ENCODE measurements around the gene EPM2AIP1.
"Not testable (repeated sequence)": the region's sequence is repeated elsewhere in the genome, so short reads cannot be mapped to it uniquely, and the experiment has no call there.

EPM2AIP1 gene

DNA sequence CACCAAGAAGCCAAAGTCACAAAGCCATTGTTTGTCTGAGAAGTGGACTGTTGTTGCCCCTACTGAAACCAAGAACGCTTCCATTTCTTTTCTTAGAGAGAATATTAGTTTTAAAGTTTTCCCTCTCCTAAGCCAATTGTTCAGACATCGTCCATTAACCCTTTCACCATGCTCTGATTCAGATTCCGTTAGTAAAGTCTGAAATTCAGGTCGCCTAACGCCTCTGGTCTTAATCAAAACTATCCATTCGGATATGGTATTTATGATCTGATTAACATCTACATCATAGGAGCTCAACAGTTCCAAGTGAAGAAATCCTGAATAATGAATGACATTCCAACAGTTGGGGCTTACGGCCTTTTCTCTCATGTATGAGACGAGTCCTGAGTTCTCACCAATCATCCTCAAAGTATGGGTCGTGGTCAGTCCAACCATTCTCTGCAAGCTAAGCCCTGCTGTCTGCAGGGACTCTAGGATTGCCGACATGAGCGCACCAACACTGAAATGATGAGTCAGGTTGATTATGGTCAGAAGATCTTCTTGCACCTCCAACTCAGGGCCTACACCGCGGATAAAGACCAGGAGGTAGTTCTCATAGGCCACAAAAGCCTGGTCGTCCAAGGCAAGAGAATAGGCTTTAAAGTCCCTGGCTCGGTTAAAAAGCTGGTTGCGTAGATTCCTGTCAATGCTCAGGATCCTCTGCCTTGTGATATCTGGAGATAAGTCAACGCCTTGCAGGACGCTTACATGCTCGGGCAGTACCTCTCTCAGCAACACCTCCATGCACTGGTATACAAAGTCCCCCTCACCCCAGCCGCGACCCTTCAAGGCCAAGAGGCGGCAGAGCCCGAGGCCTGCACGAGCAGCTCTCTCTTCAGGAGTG is 767 bp downstream of the EPM2AIP1 start:
- DNase-seq = no peak

DNA sequence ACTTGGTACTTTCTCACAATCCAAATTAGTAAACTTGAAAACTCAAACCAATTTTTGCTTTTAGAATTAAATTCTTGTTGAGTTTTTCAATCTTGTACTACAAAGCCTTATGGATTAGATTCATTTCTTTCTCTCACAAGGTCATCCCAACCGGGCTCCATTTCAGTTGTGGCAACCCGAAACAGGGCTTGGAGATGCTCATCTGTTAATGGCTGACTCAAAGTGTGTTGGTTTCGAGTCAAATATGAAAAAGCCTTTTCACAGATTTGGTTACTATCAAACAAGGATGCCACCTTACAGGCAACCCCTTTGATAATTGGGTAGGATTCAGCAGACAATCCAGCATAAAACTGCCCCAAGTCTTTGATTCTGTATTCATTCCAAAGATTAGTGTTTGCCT is 1.8 kb downstream of the EPM2AIP1 start:
- DNase-seq = no peak

DNA sequence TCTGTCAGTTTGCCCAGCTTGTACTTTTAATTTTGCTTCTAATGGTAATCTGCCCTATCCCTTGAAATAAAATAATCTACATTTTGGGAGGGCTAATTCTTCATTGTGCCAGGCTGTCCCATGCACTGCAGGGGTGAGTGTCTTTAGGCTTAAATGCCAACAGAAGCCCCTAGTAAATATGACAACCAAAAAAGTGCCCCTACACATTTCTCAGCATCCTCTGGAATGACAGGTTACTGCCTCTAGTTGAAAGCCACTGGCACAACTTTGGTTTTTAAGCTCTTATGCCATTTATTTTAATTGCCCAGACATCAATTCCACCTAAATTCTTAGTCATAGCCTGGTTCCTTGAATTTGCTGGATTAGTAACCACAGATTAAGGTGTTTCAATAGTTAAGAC is 3.4 kb downstream of the EPM2AIP1 start:
- no peak for DNase-seq

DNA sequence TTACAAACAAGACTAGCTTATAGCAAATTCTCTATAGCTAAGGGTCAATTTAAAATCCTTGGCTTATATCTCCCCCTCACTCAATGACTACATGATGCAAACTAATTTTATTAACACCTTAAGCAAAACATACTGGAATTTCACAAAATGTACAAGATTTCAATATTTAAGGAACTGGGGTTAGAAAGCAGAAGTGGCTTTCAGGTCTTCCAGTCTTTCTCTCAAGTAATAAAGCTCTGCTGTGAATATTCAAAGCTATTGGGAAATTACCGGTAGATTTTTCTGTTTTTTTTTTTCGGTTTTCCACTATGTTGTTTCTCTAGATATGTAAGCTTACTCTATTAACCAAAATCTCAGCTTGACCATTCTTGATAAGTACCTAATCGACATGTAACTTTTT is 3.9 kb downstream of the EPM2AIP1 start:
- DNase-seq = no peak

DNA sequence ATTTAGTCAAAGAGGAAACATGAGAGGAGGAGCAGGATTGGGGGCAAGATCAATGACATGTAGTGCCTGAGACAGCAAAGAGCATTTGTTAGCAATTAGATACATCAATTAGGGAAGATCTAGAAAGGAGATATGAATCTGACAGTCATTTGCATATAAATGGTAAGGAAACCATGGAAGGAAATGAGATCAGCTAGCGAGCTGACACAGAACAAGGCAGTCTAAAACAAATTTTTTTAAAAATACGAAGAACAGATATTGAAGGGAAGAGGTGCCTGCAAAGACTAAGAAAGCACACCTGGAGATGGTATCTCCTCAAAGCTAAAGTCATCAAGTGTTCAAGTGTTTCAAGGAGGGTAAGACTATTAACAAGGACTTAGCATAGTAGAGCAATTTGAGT is 4.6 kb downstream of the EPM2AIP1 start:
- DNase-seq = peak; percentile 4

DNA sequence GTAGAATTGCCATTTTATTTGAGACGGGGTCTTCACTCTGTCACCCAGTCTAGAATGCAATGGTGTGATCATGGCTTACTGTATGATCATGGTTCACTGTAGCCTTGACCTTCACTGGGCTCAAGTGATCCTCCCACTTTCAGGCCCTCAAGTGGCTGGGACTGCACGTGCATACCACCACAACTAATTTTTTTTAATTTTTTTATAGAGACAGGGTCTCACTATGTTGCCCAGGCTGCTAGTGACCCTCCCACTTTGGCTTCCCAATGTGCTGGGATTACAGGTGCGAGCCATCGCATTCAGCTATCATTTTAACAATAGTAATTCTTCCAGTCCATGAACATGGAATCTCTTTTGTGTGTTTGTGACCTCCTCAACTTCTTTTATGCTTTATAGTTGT is 11.9 kb downstream of the EPM2AIP1 start:
- DNase-seq = no peak

DNA sequence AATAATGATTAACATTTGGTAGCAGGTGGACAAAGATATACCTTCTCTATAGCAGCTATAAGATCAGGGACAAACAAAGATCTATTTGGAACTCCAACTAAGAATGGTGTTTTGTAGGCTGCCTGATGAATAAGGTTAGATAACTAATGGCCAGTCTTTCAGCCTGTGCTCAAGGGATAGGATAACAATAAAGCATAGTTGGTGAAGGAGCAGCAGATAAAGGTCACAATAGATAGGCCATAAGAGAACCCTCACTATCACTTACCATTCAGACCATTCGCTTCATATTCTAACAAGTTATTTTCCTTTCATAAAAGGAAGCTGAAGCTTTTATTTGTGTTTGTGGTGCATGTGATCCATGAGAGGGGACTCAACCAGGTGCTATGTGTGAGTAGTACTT is 19.8 kb downstream of the EPM2AIP1 start:
- no peak for DNase-seq

DNA sequence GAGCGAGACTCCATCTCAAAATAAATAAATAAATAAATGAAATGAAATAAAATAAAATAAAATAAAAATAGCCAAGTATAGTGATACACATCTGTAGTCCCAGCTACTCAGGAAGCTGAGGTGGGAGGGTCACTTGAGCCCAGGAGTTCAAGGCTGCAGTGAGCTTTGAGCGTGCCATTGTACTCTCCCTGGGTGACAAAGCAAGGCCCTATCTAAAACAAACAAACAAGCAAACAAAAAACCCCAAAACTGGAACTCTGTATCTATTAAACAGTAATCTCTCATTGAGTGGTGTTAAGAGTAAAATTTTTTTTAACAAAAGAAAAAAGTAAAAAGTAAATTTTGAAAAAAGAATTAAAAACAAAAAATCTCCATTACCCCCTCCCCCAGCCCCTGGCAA is 20.8 kb downstream of the EPM2AIP1 start:
- DNase-seq = no peak

DNA sequence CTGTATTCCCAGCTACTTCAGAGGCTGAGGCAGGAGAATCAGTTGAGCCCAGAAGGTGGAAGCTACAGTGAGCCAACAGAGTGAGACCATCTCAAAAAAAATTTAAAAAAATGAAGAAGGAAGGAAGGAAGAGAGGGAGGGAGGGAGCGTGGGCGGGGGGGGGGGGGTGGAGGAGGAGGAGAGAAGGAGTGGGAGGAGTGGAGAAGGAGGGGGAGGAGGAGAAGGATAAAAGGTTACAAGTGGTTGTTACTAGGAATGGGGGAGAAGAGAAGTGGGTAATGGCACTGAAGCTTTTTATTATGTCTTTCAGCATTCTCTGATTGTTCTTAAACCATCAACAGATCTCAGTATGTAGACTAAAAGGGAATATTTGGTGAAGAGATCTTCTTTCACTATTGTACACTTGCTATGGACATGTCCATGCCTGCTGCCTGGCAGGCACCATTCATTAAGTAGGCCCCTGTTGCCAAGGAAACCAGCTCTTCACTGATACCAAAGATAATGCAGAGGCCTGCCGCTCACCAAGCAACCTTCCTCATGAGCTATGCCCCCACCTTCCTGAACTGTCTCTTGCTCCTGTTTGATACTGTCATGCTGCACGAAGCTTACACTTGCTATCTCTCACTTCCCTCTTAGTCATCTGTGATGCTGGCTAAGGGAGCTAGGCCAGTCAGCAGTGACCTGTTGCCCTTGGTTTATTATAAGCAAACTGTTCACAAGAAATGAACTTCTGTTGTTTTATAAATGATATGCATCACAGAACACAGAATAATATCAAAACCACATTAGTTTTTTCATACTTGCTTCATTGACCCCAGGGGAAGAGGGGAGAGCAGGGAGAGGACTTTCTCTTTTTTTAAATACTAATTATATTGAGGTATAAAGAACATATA is 23.1 kb downstream of the EPM2AIP1 start:
- DNase-seq = peak; percentile 51

DNA sequence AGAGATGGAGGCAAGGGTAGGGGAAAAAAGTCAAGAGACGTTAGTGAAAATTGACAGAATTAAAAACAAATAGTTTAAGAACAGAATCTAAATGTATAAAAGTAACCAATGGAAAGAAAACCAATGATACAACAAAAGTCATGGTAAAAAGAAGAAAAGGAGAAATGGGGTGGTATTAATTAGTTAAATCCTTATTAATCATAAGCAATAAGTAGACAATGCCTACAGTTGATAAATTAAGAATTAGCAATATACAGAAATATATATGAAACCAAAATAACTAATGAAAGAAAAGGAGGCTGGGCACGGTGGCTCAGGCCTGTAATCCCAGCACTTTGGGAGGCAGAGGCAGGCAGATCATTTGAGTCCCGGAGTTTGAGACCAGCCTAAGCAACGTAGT is 23.8 kb downstream of the EPM2AIP1 start:
- no peak for DNase-seq

DNA sequence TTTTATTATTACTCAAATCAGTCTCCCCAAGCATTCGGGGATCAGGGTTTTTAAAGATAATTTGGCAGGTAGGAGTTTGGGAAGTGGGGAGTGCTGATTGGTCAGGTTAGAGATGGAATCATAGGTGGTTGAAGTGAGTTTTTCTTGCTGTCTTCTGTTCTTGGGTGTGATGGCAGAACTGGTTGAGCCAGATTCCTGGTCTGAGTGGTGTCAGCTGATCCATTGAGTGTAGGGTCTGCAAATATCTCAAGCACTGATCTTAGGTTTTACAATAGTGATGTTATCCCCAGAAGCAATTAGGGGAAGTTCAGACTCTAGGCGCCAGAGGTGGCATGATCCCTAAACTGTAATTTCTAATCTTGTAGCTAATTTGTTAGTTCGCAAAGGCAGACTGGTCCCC is 27.5 kb downstream of the EPM2AIP1 start:
- no peak for DNase-seq

DNA sequence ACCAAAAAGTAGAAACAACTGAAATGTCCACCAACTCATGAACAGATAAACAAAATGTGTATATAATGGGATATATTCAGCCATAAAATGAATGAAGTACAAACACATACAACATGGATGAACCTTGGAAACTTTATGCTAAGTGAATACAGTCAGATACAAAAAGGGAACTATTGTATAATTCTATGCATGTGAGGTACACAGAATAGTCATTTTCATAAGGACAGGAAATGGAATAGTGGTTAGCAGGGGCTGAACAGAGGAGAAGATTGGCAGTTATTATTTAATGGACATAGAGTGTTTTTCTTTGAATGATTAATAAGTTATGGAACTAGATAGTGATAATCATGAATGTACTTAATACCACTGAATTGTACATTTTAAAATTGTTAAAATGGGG is 28.1 kb downstream of the EPM2AIP1 start:
- DNase-seq = no peak

DNA sequence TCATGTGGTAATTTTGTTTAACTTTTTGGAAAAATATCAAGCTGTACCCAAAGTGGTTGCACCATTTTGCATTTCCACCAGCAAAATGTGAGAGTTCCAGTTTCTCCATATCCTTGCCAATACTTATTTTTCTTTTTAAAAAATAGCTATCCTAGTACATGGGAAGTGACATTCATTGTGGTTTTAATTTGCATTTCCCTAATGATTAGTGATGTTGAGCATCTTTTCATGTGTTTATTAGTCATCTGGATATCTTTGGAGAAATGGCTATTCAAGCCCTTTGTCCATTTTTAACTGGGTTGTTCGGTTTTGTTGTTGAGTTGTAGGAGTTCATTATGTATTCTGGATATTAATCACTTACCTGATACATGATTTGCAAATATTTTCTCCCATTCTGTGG is 28.6 kb downstream of the EPM2AIP1 start:
- DNase-seq = no peak

DNA sequence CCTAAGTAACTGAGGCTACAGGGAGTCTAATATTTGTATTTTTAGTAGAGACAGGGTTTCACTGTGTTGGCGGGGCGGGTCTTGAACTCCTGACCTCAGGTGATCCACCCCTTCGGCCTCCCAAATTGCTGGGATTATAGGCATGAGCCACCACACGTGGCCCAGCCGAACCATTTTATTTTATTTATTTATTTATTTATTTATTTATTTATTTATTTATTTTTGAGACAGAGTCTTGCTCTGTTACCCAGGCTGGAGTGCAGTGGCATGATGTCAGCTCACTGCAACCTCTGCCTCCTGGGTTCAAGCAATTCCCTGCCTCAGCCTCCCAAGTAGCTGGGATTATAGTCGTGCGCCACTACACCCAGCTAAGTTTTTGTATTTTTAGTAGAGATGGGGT is 29.9 kb downstream of the EPM2AIP1 start:
- not testable (repeated sequence) for DNase-seq

DNA sequence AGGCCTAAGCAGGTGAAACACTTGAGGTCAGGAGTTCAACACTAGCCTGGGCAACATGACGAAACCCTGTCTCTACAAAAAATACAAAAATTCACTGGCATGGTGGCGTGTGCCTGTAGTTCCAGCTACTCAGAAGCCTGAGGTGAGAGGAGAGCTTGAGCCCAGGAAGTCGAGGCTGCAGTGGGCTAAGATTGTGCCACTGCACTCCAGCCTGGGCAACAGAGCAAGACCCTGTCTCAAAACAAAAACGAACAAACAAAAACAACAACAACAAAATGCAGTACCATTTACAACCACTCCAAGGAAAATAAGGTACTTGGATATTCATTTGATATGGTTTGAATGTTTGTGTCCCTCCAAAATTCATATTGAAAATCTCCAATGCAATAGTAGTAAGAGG is 32.4 kb downstream of the EPM2AIP1 start:
- DNase-seq = no peak

DNA sequence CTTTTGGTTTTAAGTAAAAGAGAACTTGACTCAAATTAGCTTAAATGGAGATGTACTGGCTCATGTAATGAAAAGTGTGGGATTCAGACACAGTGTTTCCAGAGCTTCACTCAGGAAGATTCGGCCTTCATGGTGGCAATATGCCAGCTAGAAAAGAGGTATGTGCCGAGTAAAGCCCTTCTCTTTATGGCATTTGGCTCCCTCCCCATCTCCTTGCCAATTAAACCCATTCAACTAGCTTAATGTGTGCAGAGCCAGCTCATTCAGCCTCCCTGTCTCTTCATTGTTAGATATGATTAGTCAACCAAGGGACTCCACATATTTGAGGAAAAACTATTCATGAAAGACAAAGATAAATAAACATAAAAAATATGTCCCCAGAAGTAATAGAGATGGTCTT is 33.1 kb downstream of the EPM2AIP1 start:
- no peak for DNase-seq

DNA sequence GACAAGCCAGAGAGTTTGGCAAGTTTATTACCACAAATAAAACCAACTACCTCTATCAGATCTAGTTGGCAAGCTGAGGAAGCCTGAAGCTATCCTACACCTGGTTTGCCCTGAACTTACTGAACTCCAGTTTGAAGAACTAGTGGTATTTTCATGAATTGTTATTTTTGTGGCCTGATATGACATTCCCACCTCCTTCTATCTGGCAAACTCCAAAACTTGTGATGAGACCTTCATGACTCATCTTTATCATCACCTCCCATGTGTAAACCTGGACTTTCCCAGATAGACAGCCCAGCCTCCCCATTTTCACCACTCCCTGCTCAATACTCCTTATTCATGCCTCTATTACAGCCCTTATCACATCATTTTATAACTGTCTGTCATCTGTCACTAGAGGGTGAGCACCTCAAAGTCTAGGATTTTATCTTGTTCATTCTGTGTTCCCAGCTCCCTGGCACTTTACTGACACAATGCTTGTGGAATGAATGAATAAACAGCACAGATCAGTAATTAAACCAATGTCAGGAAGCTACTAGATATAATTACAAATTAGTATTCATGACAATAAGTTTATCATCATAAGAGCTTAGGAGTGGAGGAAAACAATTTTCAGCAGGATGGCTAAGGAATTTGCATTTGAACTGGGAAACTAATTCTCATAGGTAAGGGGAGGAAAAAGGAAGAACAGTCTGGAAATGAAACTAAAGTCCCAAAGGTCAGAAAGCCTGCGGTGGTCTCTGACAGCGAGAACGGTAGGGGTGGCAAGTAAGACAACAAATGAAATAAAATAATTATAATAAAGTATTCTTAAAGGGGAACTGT is 34.9 kb downstream of the EPM2AIP1 start:
- no peak for DNase-seq

DNA sequence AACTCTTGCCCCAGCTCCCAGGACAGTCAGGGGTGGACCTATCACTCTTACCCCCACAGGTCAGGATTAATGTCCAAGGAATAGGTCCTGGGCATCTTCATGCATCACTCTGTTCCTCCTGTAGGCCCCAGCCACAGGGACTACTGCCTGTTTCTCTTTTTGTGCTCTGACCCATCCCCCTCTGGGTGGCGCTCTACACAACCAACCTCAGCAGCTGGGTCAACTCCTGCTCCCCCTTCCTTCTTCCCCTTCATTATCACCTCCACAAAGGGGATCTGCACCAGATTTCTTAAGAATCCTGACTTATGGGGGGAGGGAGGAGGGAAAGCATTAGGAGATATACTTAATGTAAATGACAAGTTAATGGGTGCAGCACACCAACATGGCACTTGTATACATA is 35.9 kb downstream of the EPM2AIP1 start:
- DNase-seq = no peak

DNA sequence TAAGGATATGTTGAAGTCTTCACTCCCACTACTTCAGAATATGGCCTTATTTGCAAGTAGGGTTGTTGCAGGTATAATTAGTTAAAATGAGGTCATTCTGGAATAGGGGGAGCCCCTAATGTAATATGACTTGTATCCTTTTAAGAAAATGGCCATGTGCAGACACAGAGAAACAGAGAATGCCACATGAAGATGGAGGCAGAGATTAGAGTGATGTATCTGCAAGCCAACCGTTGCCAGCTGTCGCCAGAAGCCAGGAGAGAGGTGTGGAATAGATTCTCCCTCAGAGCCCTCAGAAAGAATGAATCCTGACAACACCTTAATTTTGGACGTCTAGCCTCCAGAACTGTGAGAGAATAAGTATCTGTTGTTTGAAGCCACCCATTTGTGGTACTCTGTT is 36.8 kb downstream of the EPM2AIP1 start:
- DNase-seq = no peak

DNA sequence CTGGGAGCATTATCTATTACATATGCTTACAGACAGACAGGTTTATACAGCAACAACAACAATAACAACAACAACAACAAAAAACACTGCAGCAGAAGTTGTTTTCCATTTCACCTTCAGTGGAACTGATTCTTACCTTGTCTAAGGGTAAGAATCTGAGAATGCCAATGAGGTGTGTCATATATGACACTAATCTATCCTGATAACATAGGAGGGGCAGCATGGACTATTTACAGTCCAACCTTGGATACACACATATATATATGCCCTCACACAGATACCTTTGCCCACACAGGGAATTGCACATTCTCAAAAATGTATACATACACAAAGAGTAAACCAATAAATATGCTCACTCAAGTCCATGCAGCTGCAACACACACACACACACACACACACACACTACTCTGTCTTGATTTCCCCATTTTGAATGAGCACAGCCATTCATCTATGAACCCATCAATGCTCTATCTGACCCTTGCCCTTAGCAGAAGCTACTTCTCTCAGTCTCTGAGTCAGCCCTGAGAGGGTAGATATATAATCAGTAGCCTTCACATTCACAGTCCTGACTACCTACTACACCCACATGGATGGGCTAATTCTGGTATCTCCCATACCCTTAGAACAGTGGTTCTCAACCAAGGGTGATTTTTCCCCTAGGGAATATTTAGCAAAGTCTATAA is 38.3 kb downstream of the EPM2AIP1 start:
- no peak for DNase-seq

DNA sequence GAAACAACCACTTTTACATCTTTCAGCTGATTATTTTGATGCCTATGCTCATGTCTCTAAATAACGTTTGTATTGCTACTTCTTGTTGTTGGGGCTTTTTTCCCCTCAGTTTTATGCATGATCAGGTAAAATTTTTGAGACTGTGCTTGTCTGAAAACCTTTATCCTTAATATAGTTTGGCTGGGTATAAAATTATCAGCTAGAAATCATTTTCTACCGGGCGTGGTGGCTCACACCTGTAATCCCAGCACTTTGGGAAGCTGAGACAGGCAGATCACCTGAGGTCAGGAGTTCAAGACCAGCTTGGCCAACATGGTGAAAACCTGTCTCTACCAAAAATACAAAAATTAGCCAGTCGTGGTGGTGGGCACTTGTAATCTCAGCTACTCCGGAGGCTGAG is 45.1 kb downstream of the EPM2AIP1 start:
- not testable (repeated sequence) for DNase-seq

DNA sequence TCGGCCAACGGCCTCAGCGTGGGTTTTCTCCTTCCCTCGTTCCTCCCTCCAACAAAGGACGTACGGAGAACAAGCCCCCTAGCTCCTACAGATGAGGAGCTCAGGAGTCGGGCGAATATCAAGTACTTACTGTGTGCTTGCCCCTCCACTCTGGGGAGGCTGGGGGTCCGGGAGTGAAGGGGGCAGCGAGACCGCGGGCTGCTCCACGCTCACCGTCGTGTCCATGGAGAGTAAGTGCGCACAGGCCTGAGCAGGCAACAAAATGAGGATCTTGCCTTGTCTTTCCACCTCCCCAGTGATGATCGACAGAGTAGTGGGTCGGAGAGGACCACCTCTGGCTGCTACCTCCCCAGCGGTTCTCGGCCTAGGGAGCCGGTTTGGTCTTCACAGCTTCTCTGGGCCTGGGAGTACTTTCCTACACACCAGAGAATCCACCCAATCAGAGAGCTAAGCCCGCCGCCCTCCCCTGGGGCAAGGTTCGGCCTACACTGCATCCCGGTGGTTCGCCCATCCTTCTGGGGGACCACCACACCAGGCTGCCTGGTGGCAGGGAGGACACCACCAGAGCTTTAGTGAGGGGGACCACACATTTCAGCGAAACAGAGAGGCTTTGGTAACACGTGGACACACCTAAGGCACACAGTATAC is 47.5 kb downstream of the EPM2AIP1 start:
- no peak for DNase-seq

All from CD4-positive, alpha-beta T cell treated with Interleukin-6 for 4 hours (primary cell).